Cerebellar cortex (tissue), 1 donor: ENCODE data around the gene TIAM1.

Experiments used
- DNase-seq: peaks from one replicate; pipeline ENCODE4 v3.0.0-alpha.2; 2015; ENCODE audit warnings: low spot score

Gene TIAM1

GRCh38 chr21:31352836-31353235, 8.8 kb upstream of the TIAM1 start:
- no peak for DNase-seq

GRCh38 chr21:31351960-31352359, 7.9 kb upstream of the TIAM1 start:
- no peak for DNase-seq

GRCh38 chr21:31351438-31351837, 7.4 kb upstream of the TIAM1 start:
- no peak for DNase-seq

GRCh38 chr21:31349208-31349607, 5.1 kb upstream of the TIAM1 start:
- DNase-seq, result no peak

- DNase-seq, result peak; percentile 64
Observed at GRCh38 chr21:31348188-31348587, 4.1 kb upstream of the TIAM1 start.

GRCh38 chr21:31347435-31348032, 3.5 kb upstream of the TIAM1 start:
- peak; percentile 93 for DNase-seq

- peak; percentile 59 for DNase-seq
Observed at GRCh38 chr21:31346256-31346821, 2.3 kb upstream of the TIAM1 start.

GRCh38 chr21:31345136-31345535, 1.1 kb upstream of the TIAM1 start:
- no peak for DNase-seq

GRCh38 chr21:31343030-31343510, 991 bp downstream of the TIAM1 start:
- DNase-seq, result no peak

GRCh38 chr21:31342348-31342747, 1.7 kb downstream of the TIAM1 start:
- DNase-seq, result peak; percentile 63

GRCh38 chr21:31340942-31341487, 3.0 kb downstream of the TIAM1 start:
- DNase-seq, result no peak

GRCh38 chr21:31340514-31340913, 3.5 kb downstream of the TIAM1 start:
- no peak for DNase-seq

GRCh38 chr21:31339721-31340120, 4.3 kb downstream of the TIAM1 start:
- DNase-seq, result peak; percentile 72

- DNase-seq, result no peak
Observed at GRCh38 chr21:31338908-31339368, 5.1 kb downstream of the TIAM1 start.

GRCh38 chr21:31337996-31338907, 5.8 kb downstream of the TIAM1 start:
- DNase-seq, result no peak

- no peak for DNase-seq
Observed at GRCh38 chr21:31337086-31337485, 7.0 kb downstream of the TIAM1 start.

- DNase-seq, result no peak
Observed at GRCh38 chr21:31336739-31337040, 7.4 kb downstream of the TIAM1 start.

- DNase-seq, result no peak
Observed at GRCh38 chr21:31335957-31336738, 7.9 kb downstream of the TIAM1 start.

- DNase-seq, result peak; percentile 98
Observed at GRCh38 chr21:31334648-31335121, 9.4 kb downstream of the TIAM1 start.

GRCh38 chr21:31332525-31332924, 11.5 kb downstream of the TIAM1 start:
- no peak for DNase-seq

GRCh38 chr21:31331231-31331630, 12.8 kb downstream of the TIAM1 start:
- DNase-seq, result no peak

- DNase-seq, result no peak
Observed at GRCh38 chr21:31330144-31330483, 13.9 kb downstream of the TIAM1 start.
